Body of pancreas (tissue), 4 donors: ENCODE data around the gene DLEC1.

ENCODE experiments used
- POLR2A ChIP-seq, 3 donors: fragments of 450-650 bp; IDR thresholded peaks; one replicate each; pipeline ENCODE4 v1.6.1; 2016; ENCODE audit warnings: antibody characterized with exemption in 3 of 3, mild to moderate bottlenecking in 2 of 3
- TF ChIP-seq, protein P1 (sequence below), 7 experiments: fragments of 450-650 bp in 4 of 7; fragments of 200-600 bp in 3 of 7; sonication (generic) in 3 of 7; IDR thresholded peaks; one replicate each; pipeline ENCODE4 v1.5.1; 2016 to 2019; ENCODE audit warnings: antibody characterized with exemption in 7 of 7

DNA sequence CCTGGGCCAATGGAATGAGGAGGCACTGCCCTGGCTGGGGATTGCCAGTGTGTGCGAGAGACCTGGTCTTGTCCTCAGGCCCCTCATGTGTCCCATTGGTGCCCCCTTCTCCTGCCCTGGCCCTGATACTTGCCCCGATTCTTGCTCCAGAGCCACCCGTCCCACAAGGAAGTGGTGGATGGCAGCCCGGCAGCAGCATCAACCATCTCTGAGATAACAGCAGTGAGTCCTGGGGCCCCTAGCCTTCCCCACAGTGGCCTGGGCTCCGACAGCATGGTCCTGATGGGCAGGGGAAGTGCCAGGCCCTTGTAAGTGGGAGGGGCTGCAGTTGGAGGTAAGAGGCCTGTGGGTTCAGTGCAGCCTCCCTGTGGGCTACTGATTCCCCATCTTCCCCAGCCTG lies 33.0 kb upstream of the DLEC1 start:
- TF ChIP-seq, protein P1, sequence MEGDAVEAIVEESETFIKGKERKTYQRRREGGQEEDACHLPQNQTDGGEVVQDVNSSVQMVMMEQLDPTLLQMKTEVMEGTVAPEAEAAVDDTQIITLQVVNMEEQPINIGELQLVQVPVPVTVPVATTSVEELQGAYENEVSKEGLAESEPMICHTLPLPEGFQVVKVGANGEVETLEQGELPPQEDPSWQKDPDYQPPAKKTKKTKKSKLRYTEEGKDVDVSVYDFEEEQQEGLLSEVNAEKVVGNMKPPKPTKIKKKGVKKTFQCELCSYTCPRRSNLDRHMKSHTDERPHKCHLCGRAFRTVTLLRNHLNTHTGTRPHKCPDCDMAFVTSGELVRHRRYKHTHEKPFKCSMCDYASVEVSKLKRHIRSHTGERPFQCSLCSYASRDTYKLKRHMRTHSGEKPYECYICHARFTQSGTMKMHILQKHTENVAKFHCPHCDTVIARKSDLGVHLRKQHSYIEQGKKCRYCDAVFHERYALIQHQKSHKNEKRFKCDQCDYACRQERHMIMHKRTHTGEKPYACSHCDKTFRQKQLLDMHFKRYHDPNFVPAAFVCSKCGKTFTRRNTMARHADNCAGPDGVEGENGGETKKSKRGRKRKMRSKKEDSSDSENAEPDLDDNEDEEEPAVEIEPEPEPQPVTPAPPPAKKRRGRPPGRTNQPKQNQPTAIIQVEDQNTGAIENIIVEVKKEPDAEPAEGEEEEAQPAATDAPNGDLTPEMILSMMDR (IDR thresholded peaks at IDR 0.05) = no peak
- no peak for TF ChIP-seq POLR2A (IDR thresholded peaks at IDR 0.05)
